IMR-90 (cell line): ENCODE measurements around the gene FMO2. TPM values are rescaled to one million over a fixed set of nuclear protein-coding genes. Genes with fewer than 3 reads are reported as not detected.

ENCODE experiments used
- ATAC-seq: fragments of 200-7000 bp; cut with Tn5 transposase; 2 replicates; pipeline ENCODE4 v1.9.1; 2020; ENCODE audit warnings: low read depth, mild to moderate bottlenecking, moderate library complexity
- BruUV-seq: library from RNA; stranded (reverse); fragments of 400-500 nt; replicated peaks from 2 replicates; lab custom pipeline; 2021; lab: Mats Ljungman, UMichigan
- CTCF ChIA-PET: fragments of 300-600 bp; formaldehyde crosslinking; extraction: SDS; loops from one replicate; lab custom pipeline; 2021; ENCODE audit warnings: antibody characterized with exemption; lab: Yijun Ruan, JAX
- POLR2A ChIA-PET: fragments of 300-600 bp; sonication (Branson Sonifier 250); formaldehyde crosslinking; loops from one replicate; lab custom pipeline; 2022; ENCODE audit warnings: antibody characterized with exemption; ENCODE audit not compliant: unreplicated experiment; lab: Charles Lee
- DNase-seq: peaks from one replicate; pipeline ENCODE4 v3.0.0; 2013
- H2AFZ ChIP-seq: replicated peaks from 2 replicates; pipeline ENCODE3; 2013; ENCODE audit warnings: low read length, mild to moderate bottlenecking; ENCODE audit not compliant: poor library complexity
- H2AK5ac ChIP-seq: 2 replicates; pipeline ENCODE4 v1.6.1; 2013; ENCODE audit warnings: low read depth, low read length, inconsistent platforms
- H2AK9ac ChIP-seq: replicated peaks from 2 replicates; pipeline ENCODE3; 2013; ENCODE audit warnings: mild to moderate bottlenecking, low read depth, low read length, moderate library complexity; ENCODE audit not compliant: poor library complexity
- H2BK120ac ChIP-seq: 2 replicates; pipeline ENCODE4 v1.6.1; 2013; ENCODE audit warnings: low read depth, low read length, inconsistent platforms
- H2BK15ac ChIP-seq: 3 replicates; pipeline ENCODE4 v1.6.1; 2013; ENCODE audit warnings: low read depth, low read length, inconsistent platforms
- H2BK20ac ChIP-seq: 2 replicates; pipeline ENCODE4 v1.6.1; 2013; ENCODE audit warnings: low read depth, mild to moderate bottlenecking, inconsistent platforms, low read length, moderate library complexity
- H2BK5ac ChIP-seq: 2 replicates; pipeline ENCODE4 v1.6.1; 2013; ENCODE audit warnings: mild to moderate bottlenecking, low read depth, low read length, inconsistent platforms; ENCODE audit not compliant: poor library complexity, severe bottlenecking
- H3K14ac ChIP-seq: replicated peaks from 2 replicates; pipeline ENCODE4 v1.6.1; 2013; ENCODE audit warnings: low read depth, low read length, inconsistent platforms
- H3K18ac ChIP-seq: 2 replicates; pipeline ENCODE4 v1.6.1; 2013; ENCODE audit warnings: low read depth, low read length, control low read depth
- H3K23ac ChIP-seq: 2 replicates; pipeline ENCODE4 v1.6.1; 2013; ENCODE audit warnings: low read depth, low read length, inconsistent platforms
- H3K27ac ChIP-seq: 2 replicates; pipeline ENCODE4 v1.5.1; 2013; ENCODE audit warnings: mild to moderate bottlenecking, control low read depth, low read length; ENCODE audit not compliant: insufficient read depth
- H3K27me3 ChIP-seq: 2 replicates; pipeline ENCODE4 v1.6.1; 2013; ENCODE audit warnings: low read length; ENCODE audit not compliant: control insufficient read depth, insufficient read depth
- H3K36me3 ChIP-seq: 2 replicates; pipeline ENCODE4 v1.6.1; 2013; ENCODE audit warnings: low read length, mixed read lengths; ENCODE audit not compliant: control insufficient read depth, insufficient read depth
- H3K4ac ChIP-seq: 2 replicates; pipeline ENCODE4 v1.6.1; 2013; ENCODE audit warnings: low read depth, low read length, inconsistent platforms
- H3K4me1 ChIP-seq: 2 replicates; pipeline ENCODE4 v1.6.1; 2013; ENCODE audit warnings: low read length, mixed read lengths; ENCODE audit not compliant: control insufficient read depth, insufficient read depth
- H3K4me2 ChIP-seq: 2 replicates; pipeline ENCODE4 v1.6.1; 2013; ENCODE audit warnings: low read depth, mild to moderate bottlenecking, control low read depth, low read length, moderate library complexity
- H3K4me3 ChIP-seq: 2 replicates; pipeline ENCODE4 v1.5.1; 2013; ENCODE audit warnings: low read depth, mild to moderate bottlenecking, control low read depth, low read length, moderate library complexity; ENCODE audit not compliant: insufficient read depth
- H3K56ac ChIP-seq: 2 replicates; pipeline ENCODE4 v1.6.1; 2013; ENCODE audit warnings: low read length, inconsistent platforms; ENCODE audit not compliant: insufficient read depth; ENCODE audit errors: extremely low read depth
- H3K79me1 ChIP-seq, 2 experiments: 2 replicates each; pipeline ENCODE4 v1.6.1; 2013; ENCODE audit warnings: low read length in 2 of 2, inconsistent platforms in 1 of 2, low read depth in 1 of 2
- H3K9ac ChIP-seq: 2 replicates; pipeline ENCODE4 v1.6.1; 2013; ENCODE audit warnings: low read depth, low read length, control low read depth
- H3K9me1 ChIP-seq: 2 replicates; pipeline ENCODE4 v1.6.1; 2013; ENCODE audit warnings: low read length, inconsistent platforms; ENCODE audit not compliant: insufficient read depth
- H3K9me3 ChIP-seq: 2 replicates; pipeline ENCODE4 v1.6.1; 2013; ENCODE audit warnings: low read length; ENCODE audit not compliant: control insufficient read depth, insufficient read depth
- H4K20me1 ChIP-seq: 2 replicates; pipeline ENCODE4 v1.6.1; 2013; ENCODE audit warnings: low read length, inconsistent platforms; ENCODE audit not compliant: insufficient read depth
- H4K5ac ChIP-seq: 2 replicates; pipeline ENCODE4 v1.6.1; 2013; ENCODE audit warnings: mild to moderate bottlenecking, low read depth, low read length, control low read depth
- H4K8ac ChIP-seq, 2 experiments: 2 replicates each; pipeline ENCODE4 v1.6.1; 2013; ENCODE audit warnings: low read depth in 2 of 2, low read length in 2 of 2, control low read depth in 1 of 2, inconsistent platforms in 1 of 2
- H4K91ac ChIP-seq: 2 replicates; pipeline ENCODE4 v1.6.1; 2013; ENCODE audit warnings: low read depth, low read length, inconsistent platforms; ENCODE audit not compliant: insufficient read depth
- BHLHE40 ChIP-seq: fragments of 150-350 bp; IDR thresholded peaks from 2 replicates; pipeline ENCODE4 v1.6.1; 2016; ENCODE audit warnings: mild to moderate bottlenecking, low read depth, low read length
- RCOR1 ChIP-seq: IDR thresholded peaks from 2 replicates; pipeline ENCODE4 v1.6.1; 2012; ENCODE audit warnings: mild to moderate bottlenecking, low read length, improper control_type of control experiment; ENCODE audit not compliant: insufficient replicate concordance
- WGBS, 2 experiments: methylation state at CpG; one replicate each; pipeline versions ENCODE4 v1.1.5 to v1.1.7; 2013; ENCODE audit warnings: missing lambda C conversion rate in 2 of 2; ENCODE audit not compliant: insufficient read length in 1 of 2; ENCODE audit errors: extremely low coverage in 2 of 2; 5-methylcytosine and 5-hydroxymethylcytosine counted together
- dilution Hi-C: fragments of 300-500 bp; cut with HindIII; formaldehyde crosslinking; loops from one replicate; pipeline ENCODE4 v1.14.3; 2018; ENCODE audit warnings: low sequenced_read_pairs; ENCODE audit not compliant: unreplicated experiment
- in situ Hi-C: fragments of 300-500 bp; cut with MboI; formaldehyde crosslinking; loops from 3 replicates; pipeline ENCODE4 v1.14.3; 2019; ENCODE audit warnings: low sequenced_read_pairs, inconsistent platforms, mixed read lengths
- intact Hi-C: fragments of 100-400 bp; cut with micrococcal nuclease; formaldehyde crosslinking; loops from 2 replicates; pipeline ENCODE4 v1.10.0; 2022
- polyA plus RNA-seq, 3 experiments: library from polyadenylated mRNA; depleted of rRNA; stranded (reverse); fragments of >200 nt; gene quantifications; 2 replicates each; pipeline ENCODE4 v1.2.3, GENCODE V29; 2012; ENCODE audit warnings: low replicate concordance in 1 of 3
- total RNA-seq: library from RNA; depleted of rRNA; stranded (reverse); fragments of >200 nt; gene quantifications from 2 replicates; pipeline ENCODE4 v1.2.3, GENCODE V29; 2012

Gene FMO2
- total and polyA plus RNA-seq, 2 of the 4 experiments (the other 2 are of a cell fraction), result under 0.01 to 0.05 TPM

GRCh38 chr1:171250263-171250662, 65.2 kb downstream of the FMO2 start:
- Histone ChIP-seq H3K36me3 (no peaks in the 10 kb centered on the region), H4K5ac (no peak overlapping the region), H3K4ac (no peak overlapping the region), H3K4me3 (no peak overlapping the region), H3K9me1 (peaks cover 4% of the 10 kb centered on the region; the same call in 1 of the 2 replicates), H4K8ac (no peak overlapping the region), H3K23ac (no peak overlapping the region), H2BK120ac (no peak overlapping the region), H2BK5ac (no peak overlapping the region), H2BK20ac (no peak overlapping the region), H2AK9ac (no peak overlapping the region), H4K20me1 (no peaks in the 10 kb centered on the region), H3K9ac (no peak overlapping the region), H2AFZ (no peak overlapping the region), H3K18ac (no peak overlapping the region), H4K91ac (no peak overlapping the region), H3K27me3 (no peaks in the 10 kb centered on the region; the same call in none of the 2 replicates), H3K56ac (no peak overlapping the region), H3K79me1 (no peaks in the 10 kb centered on the region), H2AK5ac (no peak overlapping the region), H3K14ac (no peak overlapping the region), H3K9me3 (no peaks in the 10 kb centered on the region), H3K4me1 (no peaks in the 10 kb centered on the region), H3K4me2 (no peak overlapping the region), H3K27ac (no peak overlapping the region), H2BK15ac (no peak overlapping the region)
- dilution Hi-C loops (no loop called here), intact Hi-C loops (loop anchor here (2.0 kb wide), 1 partner anchor 63 kb away; no protein-coding TSS in a partner anchor), in situ Hi-C loops (no loop called here)
- no peak for ATAC-seq
- ChIA-PET POLR2A (no interaction called here), CTCF (interaction anchor here (0.7 kb wide), 1 partner anchor 891 kb away, joined by 3 read pairs; no protein-coding TSS in a partner anchor)
- no CpG with 5 or more reads among the region's 3 CpGs for WGBS, 2 experiments
- TF ChIP-seq BHLHE40 (no peak), RCOR1 (no peak)
- BruUV-seq, result no TSS peak
- DNase-seq, result no peak
